ENCODE results near the gene HS3ST3A1.

Gene HS3ST3A1

DNA sequence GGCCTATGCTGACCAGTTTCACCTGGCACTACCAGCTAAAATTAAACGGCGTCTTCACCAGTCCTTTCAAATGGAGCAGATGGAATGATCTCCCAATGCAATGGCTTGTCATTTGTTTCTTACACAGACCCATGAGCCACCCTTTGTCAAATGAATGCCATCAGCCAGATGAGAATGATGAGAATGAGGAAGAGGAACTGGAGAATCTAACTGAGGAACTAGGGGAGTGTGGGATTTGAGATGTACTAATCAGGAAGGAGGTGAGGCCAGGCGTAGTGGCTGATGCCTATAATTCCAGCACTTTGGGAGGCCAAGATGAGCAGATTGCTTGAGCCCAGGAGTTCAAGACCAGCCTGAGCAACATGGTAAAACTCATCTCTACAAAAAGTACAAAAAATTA is 116.4 kb downstream of the HS3ST3A1 start:
- no peak for DNase-seq

DNA sequence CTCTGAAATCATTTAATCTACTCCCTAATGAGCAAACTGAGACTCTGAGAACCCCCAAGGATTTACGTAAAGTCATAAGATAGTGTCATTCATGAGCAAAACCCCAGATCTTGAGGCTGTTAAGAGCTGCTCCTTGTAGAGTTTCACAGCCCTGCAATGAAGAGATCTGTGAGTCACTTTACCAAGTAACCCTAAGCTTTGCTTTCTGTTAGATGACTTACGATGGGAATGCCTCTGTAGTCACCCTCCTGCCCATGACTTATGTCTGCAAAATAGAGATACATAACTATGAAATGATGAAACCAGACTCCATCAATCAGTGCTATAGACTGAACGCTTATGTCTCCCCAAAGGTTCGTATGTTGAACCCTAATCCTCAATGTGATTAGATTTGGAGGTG is 117.7 kb downstream of the HS3ST3A1 start:
- no peak for DNase-seq

DNA sequence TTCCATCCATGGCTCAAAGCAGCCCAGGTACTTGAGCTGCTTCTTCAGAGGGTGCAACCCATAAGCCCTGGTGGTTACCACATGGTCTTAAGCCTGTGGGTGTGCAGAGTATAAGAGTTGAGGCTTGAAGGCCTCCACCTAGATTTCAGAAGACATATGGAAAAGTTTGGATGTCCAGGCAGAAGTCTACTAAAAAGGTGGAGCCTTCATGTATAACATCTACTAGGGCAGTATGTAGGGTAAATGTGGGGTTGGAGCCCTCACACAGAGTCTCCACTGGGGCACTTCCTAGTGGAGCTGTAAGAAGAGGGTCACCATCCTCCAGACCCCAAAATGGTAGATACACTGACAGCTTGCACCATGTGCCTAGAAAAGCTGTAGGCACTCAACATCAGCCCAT is 120.9 kb downstream of the HS3ST3A1 start:
- DNase-seq = no peak

DNA sequence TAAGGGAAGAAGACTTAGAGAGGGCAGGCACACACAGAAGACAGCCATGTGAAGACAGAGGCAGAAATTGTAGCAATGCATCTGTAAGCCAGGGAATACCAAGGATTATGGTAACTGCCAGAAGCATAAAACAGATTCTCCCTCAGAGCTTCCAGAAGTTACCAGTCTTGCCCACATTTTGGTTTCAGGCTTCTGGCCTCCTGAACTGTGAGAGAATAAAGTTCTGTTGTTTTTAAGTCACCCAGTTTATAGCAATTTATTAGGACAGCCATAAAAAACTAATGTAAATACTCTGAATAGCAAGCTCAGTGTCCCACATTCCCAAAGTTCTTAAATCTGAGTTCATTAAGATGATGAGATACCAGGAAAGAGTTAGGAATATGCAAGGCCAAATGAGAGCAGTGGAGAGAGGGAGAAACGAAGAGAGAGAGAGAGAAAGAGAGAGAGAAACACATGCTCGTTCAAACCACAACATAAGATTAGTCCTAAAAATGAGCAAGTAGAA is 123.4 kb downstream of the HS3ST3A1 start:
- no peak for DNase-seq

DNA sequence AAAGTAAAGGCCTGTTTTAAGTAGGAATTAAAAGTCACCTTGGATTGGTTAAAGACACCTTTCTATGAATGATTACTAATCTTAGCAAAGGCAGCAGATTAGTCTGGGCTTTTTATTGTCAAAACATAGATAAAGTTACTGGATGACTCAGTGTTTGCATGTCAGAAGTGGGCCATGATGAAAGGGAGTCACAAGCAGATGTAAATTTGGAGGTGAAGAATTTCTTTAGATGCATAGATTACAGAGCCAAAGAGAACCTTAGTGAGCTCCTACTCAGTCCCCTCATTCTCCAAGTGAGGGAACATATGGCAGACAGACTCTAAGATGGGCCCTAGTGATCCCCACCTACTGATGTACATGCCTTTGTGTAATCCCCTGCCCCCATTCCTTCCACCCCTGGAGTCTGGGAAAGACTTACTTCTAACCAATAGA is 124.5 kb downstream of the HS3ST3A1 start:
- no peak for DNase-seq

DNA sequence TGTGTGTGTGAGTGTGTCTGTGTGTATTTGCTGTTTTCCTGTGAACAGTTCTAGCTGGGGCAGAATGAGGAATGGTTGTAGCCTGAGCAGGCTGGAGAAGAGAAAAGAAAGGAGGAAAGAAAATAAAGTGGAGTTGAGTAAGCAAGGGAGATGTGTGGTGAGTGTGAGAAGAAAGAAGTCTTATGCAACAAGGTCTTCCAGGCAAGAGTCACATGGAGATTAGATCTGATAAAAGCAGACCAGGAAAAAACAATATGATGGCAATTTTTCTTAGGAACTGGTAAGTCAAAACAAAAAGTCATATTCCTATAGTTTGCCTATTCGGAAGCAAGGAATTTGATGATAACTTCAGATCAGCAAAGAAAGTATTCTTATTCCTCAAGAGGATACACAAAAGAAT is 125.0 kb downstream of the HS3ST3A1 start:
- DNase-seq = no peak

DNA sequence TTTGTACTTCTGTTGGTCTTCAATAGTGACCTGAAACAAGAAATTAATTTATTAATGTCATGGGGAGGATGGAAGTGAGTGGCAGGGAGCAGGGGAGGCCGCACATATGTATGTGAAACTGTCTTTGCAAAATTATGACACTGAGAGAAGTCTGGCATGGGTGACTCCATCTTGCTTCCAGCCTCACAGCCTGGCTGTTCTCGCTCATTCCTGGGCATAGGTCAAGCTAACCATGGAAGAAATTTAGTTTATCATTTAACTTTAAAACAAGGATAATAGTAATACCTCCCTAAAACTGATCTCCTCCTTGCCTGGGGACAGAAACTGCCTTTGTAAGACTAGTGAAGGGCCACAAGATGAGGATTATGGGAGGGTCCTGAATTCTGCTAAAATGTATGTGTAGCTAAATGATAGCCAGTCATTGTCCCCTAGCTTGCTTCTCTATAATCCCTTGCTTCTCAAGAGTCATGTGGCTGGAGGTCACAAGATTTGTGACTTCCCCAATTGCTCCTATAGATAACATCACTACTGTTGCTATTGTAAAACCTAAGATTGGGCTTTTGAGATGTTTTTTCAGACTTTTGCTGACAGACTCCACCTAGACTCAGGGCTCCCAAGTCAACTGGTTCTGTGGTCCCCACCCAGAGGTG is 126.0 kb downstream of the HS3ST3A1 start:
- DNase-seq = no peak

DNA sequence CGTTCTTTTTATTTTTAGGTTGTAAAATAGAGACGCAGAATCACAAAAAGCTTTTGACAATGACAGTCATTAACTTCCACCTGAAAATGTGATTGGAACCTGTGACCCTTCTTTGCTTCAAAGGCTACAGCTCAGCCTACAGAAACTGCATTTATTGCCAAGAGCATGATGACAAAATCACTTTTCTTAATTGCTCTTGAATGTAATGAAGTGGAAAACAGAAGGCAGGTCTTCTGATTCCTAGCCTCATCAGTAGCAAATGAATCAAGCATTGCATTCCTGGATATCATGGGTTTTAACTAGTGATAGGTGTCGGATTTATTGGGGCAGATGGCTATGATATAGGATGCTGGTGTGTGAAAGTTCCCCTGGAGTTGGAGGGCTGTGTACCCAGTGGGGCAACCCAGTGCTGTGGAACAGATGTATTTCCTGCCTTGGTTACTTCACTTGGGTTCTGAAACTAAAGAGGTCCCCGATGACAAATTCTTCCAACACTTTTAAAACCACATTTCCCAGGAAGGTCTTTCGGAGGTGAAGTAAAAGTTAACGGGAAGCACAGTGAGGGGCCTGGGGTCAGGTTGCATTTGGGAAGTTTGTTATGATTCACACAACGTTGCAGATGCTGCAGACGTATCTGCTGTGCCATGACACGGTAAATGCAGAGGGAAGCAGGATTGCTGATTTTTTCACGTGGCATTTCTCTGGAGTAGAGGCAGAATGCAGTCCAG is 127.5 kb downstream of the HS3ST3A1 start:
- no peak for DNase-seq

DNA sequence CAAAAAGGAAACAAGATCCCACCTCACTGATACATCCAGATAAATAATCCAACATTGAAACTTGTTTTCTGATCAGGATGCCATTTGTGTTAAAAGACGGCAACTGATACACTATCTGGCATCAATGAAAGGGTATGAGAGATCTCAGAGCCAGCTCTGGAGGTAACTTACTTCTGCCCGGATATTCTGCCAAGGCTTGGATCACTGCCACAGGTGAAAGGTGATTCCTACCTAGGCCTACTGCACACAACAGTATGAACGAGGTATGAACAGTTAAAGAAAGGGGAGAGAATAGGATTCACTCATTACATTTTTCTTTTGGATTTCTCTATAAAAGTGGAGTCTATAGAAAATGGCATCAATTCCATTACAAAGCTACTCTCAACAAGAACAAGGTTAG is 136.1 kb downstream of the HS3ST3A1 start:
- no peak for DNase-seq

DNA sequence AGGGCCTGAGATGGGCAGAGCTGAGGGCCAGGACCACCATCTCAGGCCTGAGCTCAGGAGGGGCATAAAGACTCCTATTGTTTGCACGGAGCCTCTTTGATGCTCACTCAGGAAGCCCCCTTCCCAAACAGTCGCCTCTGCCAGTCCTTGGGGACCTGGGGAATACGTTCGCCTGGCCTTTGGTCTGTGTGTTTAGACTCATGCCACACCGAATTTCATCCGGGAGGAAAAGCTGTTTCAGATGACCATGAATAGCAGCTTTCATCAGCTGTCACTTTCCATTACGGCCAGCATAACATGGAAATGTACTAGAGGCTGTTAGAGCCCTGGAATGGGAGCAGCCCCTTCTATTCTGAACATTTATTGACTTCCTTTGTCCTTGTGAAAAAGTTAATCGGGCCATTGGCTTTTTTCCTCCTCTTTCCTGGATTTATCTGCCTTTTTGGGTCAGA is 139.0 kb downstream of the HS3ST3A1 start:
- no peak for DNase-seq

DNA sequence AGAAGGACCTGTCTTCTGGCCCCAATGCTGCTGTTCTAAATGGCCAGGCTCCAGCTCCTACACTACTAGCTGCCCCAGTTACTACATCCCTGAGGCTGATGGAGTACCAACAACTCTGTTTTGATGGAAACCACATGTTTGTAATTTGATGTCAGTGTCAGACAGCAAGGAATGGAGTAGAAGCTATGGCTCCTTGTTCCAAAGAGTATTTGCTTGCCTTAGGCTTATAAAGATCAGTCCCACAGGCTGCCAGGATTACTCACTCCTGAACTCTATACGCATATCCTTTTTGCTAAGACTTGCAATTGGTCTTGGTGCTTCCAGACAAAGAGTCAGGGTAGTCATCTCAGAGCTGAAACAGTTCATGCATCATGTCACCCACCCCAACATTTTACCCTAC is 139.6 kb downstream of the HS3ST3A1 start:
- DNase-seq = no peak

DNA sequence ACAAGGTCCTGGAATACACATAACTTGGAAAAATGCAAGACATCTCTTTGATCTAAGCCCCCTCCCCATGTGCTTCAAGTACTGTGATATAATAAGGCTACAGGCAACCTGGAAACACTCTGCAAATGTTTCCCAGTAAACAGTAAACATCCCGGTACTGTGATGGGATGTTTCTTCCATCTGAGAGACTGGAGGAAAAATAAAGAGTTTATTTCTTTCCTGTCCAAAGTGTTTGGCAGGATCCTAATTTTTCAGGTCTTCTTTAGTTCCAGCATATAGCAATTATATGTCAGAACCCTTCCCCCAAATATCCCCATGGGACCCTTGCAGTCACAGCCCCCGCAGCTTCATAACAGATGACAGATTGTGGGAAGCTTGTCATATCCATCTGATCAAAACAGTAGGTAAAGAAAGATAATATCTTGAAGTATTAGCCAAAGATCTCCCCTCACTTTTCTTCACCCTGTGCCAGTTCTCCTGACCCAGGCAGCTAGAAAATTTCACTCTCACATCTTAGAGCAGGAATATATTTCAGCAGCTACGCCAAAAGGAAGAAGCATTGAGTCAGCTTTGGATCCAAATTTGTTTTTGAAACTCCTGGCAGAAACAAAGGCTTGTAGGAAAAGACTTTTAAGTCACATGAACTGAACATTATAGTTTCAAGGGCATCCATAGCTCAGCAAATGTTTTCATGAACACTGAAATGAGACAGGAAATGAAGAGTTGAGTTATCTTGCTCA is 141.3 kb downstream of the HS3ST3A1 start:
- no peak for DNase-seq

DNA sequence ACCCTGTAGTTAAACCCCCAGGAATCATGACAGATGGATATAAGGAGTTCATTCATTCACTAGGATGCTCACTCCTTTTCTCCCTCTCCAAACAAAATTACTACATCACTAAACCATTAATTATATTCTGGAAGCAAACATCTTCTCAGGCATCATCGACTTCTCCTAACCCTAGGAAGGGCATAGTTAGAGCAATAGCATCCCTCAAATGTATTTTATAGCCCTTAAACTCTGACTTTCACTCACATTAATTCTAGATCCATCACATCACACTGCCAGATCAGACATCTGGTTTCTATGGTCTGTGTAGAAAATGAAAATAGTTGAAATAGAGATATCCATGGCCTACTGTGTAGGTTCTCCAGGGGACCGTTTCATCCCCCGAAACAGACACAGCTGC is 143.9 kb downstream of the HS3ST3A1 start:
- DNase-seq = no peak
